Measurements from ENCODE around the gene FYB1. TPM values are rescaled to one million over a fixed set of nuclear protein-coding genes. Genes with fewer than 3 reads are reported as not detected.

Gene FYB1
- total RNA-seq, 1 donor from 2014 or later = 0.55 TPM

DNA sequence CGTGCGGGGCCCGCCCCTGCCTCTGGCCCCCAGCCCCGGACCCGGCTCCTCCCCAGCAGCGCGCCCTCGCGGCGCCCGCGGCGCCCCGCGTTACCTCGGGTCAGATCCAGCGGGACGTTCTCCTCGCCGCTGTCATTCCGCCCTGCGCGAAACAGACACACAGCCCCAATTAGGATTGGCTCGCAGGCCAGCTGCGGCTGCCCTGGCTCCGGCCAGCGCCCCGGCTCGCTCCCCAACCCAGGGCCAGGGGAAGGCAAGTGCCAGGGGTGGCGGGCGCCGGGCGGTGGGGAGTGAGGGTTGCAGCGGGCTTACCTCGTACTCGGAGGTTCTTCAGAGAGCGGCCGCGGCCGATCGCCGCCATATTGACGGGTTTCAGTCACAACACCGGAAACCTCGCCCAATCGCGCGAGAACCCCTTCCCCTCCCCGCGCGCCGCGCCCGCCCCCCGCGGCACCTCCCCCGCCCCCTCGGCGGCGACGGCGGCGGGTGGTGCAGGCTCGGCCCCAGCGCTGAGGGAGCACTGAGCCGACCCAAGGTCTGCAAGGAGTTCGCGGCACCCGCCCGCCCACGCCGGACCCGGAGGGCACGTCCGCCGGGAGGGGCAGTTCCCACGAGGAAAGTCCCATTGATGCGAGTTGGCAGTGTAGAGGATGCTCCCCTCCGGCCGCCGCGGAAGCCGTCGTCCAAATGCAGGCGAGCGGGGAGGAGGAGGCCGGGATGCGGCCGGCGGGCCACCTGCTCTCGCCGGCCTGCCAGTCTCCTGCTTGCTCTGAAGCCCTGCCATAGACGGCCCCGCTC is 145.1 kb downstream of the FYB1 start, which contains the start of gene RICTOR:
Gene RICTOR, minus strand, starts transcription at position 383 of the 798 bp plus-strand sequence. Its CDS starts 22 bp downstream, at position 361.
- intact Hi-C loops (cut with micrococcal nuclease) = loop anchor here (1.0 to 10.0 kb wide), 7 partner anchors 16 to 1761 kb away; partner anchors contain the start of genes NUP155, RPL37, TTC33 and WDR70
- Mint-ChIP-seq H3K27ac (peak within 1 kb of the TSS; percentile 96), H3K4me3 (peak within 1 kb of the TSS; percentile 97), H3K27me3 (no peaks in the 10 kb centered on the region), H3K9me3 (no peaks in the 10 kb centered on the region), H3K4me1 (peaks cover 53% of the 10 kb centered on the region), H3K36me3 (ENCODE audit: low read depth) (peaks cover 19% of the 10 kb centered on the region)
- ChIA-PET POLR2A (no interaction called here), CTCF (no interaction called here)
- TF ChIP-seq, protein P1, sequence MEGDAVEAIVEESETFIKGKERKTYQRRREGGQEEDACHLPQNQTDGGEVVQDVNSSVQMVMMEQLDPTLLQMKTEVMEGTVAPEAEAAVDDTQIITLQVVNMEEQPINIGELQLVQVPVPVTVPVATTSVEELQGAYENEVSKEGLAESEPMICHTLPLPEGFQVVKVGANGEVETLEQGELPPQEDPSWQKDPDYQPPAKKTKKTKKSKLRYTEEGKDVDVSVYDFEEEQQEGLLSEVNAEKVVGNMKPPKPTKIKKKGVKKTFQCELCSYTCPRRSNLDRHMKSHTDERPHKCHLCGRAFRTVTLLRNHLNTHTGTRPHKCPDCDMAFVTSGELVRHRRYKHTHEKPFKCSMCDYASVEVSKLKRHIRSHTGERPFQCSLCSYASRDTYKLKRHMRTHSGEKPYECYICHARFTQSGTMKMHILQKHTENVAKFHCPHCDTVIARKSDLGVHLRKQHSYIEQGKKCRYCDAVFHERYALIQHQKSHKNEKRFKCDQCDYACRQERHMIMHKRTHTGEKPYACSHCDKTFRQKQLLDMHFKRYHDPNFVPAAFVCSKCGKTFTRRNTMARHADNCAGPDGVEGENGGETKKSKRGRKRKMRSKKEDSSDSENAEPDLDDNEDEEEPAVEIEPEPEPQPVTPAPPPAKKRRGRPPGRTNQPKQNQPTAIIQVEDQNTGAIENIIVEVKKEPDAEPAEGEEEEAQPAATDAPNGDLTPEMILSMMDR (IDR thresholded peaks at IDR 0.05) = no peak
- ATAC-seq (ENCODE audit: low read depth) (peak; percentile 81), DNase-seq (peak; percentile 92)

DNA sequence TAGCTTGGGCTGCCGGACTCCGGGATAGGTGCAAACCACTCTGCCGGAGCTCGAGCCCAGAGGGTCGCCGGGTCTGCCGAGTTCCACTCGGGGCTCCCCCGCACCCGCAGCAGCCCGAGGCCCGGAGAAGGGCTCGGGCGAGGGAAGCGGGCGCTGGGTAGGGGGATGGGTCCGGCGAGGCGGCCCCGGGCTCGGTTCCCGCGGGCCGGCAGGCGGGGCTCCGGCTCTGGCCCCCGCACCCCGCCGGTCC is 145.7 kb downstream of the FYB1 start:
- TF ChIP-seq, protein P1 (IDR thresholded peaks at IDR 0.05) = no peak
- peak overlapping the region; percentile 84 for H3K27ac Mint-ChIP-seq
- peak overlapping the region; percentile 88 for H3K4me3 Mint-ChIP-seq
- intact Hi-C loops (cut with micrococcal nuclease) = loop anchor here (1.0 to 10.0 kb wide), 8 partner anchors 15 to 1761 kb away; partner anchors contain the start of genes NUP155, PRKAA1, RPL37 and TTC33
- H3K27me3 Mint-ChIP-seq = no peaks in the 10 kb centered on the region
- peak; percentile 36 for ATAC-seq (ENCODE audit: low read depth)
- peaks cover 55% of the 10 kb centered on the region for H3K4me1 Mint-ChIP-seq
- ChIA-PET CTCF (no interaction called here), POLR2A (no interaction called here)
- no peaks in the 10 kb centered on the region for H3K9me3 Mint-ChIP-seq
- DNase-seq = no peak
- H3K36me3 Mint-ChIP-seq (ENCODE audit: low read depth) = peaks cover 22% of the 10 kb centered on the region

DNA sequence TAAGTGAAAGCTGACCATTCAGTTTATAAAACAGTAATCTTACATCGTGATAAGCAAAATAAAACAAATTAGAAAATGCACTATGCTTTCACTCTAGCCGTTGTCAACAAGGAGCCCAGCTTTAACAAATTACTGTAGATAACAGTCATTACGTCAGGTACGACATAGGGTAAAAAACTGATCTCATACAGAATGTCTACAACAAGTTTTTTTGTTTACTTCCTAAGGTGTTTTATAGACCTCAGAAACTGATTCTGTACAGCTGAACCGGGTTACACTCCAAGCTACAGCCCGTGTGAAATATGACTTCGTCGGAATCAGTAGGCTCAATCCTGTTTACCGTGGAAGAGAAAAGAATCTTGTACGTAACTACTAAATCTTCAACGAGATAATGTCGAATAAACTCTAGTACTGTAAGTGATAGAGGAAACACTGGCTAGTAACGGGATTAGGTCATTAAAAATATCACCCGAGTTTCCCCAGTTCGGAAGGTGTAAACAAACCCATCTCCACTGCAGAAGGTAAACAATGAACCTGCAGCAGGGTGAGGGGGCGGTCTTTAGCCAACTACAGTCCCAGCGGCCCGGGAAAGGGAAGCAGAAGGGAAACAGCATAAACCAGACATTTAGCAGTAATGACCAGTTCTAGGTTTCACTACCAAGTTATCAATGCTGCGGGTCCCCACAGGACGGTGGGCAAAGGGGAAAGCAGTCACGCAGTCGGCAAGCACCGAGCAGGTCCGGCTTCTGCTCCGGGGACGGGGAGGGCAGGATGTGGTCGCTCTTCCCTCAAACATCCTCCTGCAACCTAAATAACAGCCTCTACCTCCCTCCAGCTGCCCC is 146.2 kb downstream of the FYB1 start:
- intact Hi-C loops (cut with micrococcal nuclease) = loop anchor here (1.0 to 10.0 kb wide), 3 partner anchors 1412 to 1725 kb away; partner anchors contain the start of genes NUP155, PRKAA1 and WDR70
- H3K36me3 Mint-ChIP-seq (ENCODE audit: low read depth) = peaks cover 27% of the 10 kb centered on the region
- H3K27me3 Mint-ChIP-seq = no peaks in the 10 kb centered on the region
- H3K4me1 Mint-ChIP-seq = peaks cover 53% of the 10 kb centered on the region
- no peak for DNase-seq
- H3K4me3 Mint-ChIP-seq = peak overlapping the region; percentile 88
- no peaks in the 10 kb centered on the region for H3K9me3 Mint-ChIP-seq
- TF ChIP-seq, protein P1 (IDR thresholded peaks at IDR 0.05) = no peak
- peak; percentile 12 for ATAC-seq (ENCODE audit: low read depth)
- ChIA-PET CTCF (no interaction called here), POLR2A (interaction anchor here (0.6 kb wide), 1 partner anchor 1762 kb away, joined by 3 read pairs; the partner anchor contains the start of gene RPL37)
- peak overlapping the region; percentile 84 for H3K27ac Mint-ChIP-seq

- Mint-ChIP-seq H3K36me3 (ENCODE audit: low read depth) (peaks cover 54% of the 10 kb centered on the region), H3K4me3 (no peak overlapping the region), H3K27ac (no peak overlapping the region), H3K27me3 (no peaks in the 10 kb centered on the region), H3K9me3 (peaks cover 8% of the 10 kb centered on the region), H3K4me1 (peaks cover 43% of the 10 kb centered on the region)
- DNase-seq (no peak), ATAC-seq (ENCODE audit: low read depth) (no peak)
- intact Hi-C loops (cut with micrococcal nuclease) = no loop called here
- ChIA-PET CTCF (no interaction called here), POLR2A (no interaction called here)
- TF ChIP-seq, protein P1 (IDR thresholded peaks at IDR 0.05) = no peak
Observed at GRCh38 chr5:39068099-39068498, 151.3 kb downstream of the FYB1 start.

- peaks cover 43% of the 10 kb centered on the region for H3K4me1 Mint-ChIP-seq
- ChIA-PET CTCF (no interaction called here), POLR2A (no interaction called here)
- H3K36me3 Mint-ChIP-seq (ENCODE audit: low read depth) = peaks cover 50% of the 10 kb centered on the region
- intact Hi-C loops (cut with micrococcal nuclease) = no loop called here
- peaks cover 8% of the 10 kb centered on the region for H3K9me3 Mint-ChIP-seq
- ATAC-seq (ENCODE audit: low read depth) (no peak), DNase-seq (no peak)
- H3K4me3 Mint-ChIP-seq = no peak overlapping the region
- no peaks in the 10 kb centered on the region for H3K27me3 Mint-ChIP-seq
- no peak overlapping the region for H3K27ac Mint-ChIP-seq
- TF ChIP-seq, protein P1 (IDR thresholded peaks at IDR 0.05) = no peak
Observed at GRCh38 chr5:39064450-39064849, 154.9 kb downstream of the FYB1 start.
